ENCODE data around the gene RPS14. TPM values are rescaled to one million over a fixed set of nuclear protein-coding genes. Genes with fewer than 3 reads are reported as not detected.

The RPS14 gene
- total and polyA plus RNA-seq, 10 of the 15 experiments (the other 5 are each of a cell fraction or from before 2014, with no cell fraction given): 2,295 to 4,047 (median 2,787) TPM

DNA sequence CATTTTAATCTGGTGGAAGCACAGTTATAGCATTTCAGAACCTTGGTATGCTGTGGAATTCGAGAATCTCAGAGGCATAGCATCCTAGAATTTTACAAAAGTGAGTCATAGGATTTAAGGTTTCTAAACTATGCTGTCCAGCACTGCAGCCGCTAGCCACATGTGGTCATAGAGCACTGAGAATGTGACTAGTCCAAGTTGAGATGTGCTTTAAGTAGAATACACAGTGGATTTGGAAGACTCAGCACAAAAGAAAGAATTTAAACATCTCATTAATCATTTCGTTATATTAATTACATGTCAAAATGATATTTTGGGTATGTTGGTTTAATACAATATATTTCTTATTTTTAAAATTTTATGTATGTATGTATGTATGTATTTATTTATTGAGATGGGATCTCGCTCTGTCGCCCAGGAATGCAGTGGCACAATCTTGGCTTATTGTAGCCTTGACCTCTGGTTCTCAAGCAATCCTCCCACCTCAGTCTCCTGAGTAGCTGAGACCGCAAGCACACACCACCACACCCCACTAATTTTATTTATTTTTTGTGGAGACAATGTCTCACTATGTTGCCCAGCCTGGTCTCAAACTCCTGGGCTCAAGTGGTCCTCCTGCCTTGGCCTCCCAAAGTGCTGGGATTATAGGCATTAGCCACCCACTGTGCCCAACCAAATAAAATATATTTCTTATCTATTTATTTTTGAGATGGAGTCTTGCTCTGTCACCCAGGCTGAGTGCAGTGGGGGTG lies 20.4 kb upstream of the RPS14 start:
- Histone ChIP-seq H3K4me1 (ENCODE audit: control insufficient read depth, insufficient read depth, low read length) (no peaks in the 10 kb centered on the region), H3K27ac (ENCODE audit: control insufficient read depth, insufficient read depth) (no peak overlapping the region), H3K27me3 (replicated peaks in 1 of 2; ENCODE audit: control insufficient read depth in 2 of 2, insufficient read depth in 2 of 2, low read length in 1 of 2) (no peaks in the 10 kb centered on the region), H3K9me3 (replicated peaks; ENCODE audit: control insufficient read depth, insufficient read depth, low read length) (no peaks in the 10 kb centered on the region), H3K4me2 (ENCODE audit: control insufficient read depth, insufficient read depth) (no peak overlapping the region), H2AFZ (ENCODE audit: control insufficient read depth, low read depth, low read length) (no peak overlapping the region), H3K4me3 (no peak overlapping the region), H4K20me1 (ENCODE audit: control insufficient read depth, insufficient read depth) (no peaks in the 10 kb centered on the region), H3K79me2 (ENCODE audit: control insufficient read depth, insufficient read depth, low read length) (no peaks in the 10 kb centered on the region), H3K9ac (ENCODE audit: control insufficient read depth, insufficient read depth, low read length) (no peak overlapping the region), H3K36me3 (ENCODE audit: control insufficient read depth in 2 of 2, insufficient read depth in 2 of 2, low read length in 1 of 2) (no peaks in the 10 kb centered on the region)
- FAIRE-seq (no peak), ATAC-seq (no peak), DNase-seq (ENCODE audit: low read depth, low spot score) (no peak)
- POLR2A ChIA-PET: no interaction called here
- WGBS (ENCODE audit: insufficient coverage, insufficient replicate concordance, low lambda C conversion rate, missing lambda C conversion rate): 64% methylated on average over 6 of the region's 6 CpGs
- SMC1A ChIA-PET (ENCODE audit: uncharacterized antibody, unreplicated experiment): no interaction called here
- RAD21 ChIA-PET (ENCODE audit: unreplicated experiment): no interaction called here
- TF ChIP-seq MEF2B (IDR thresholded peaks at IDR 0.05; ENCODE audit: partially characterized antibody, poor library complexity, severe bottlenecking) (no peak), E2F8 (IDR thresholded peaks at IDR 0.05; ENCODE audit: low read depth, partially characterized antibody) (no peak), HCFC1 (IDR thresholded peaks at IDR 0.05; ENCODE audit: low read length) (no peak), RFX5 (IDR thresholded peaks at IDR 0.05; ENCODE audit: low read depth, low read length) (no peak)
- in situ Hi-C loops (cut with MboI) (no loop called here), intact Hi-C loops (cut with micrococcal nuclease; ENCODE audit: unreplicated experiment) (no loop called here)
- BruUV-seq (replicated peaks): no TSS peak
- CTCF ChIA-PET: no interaction called here

All from GM12878 (cell line).